ENCODE measurements around the gene CCDC86. TPM values are rescaled to one million over a fixed set of nuclear protein-coding genes. Genes with fewer than 3 reads are reported as not detected.

Gene CCDC86
- total RNA-seq, 1 donor from 2014 or later = 9.8 TPM

- no peak for DNase-seq
Observed at GRCh38 chr11:60891103-60891741, 49.3 kb downstream of the CCDC86 start.

GRCh38 chr11:60895687-60896086 lies 53.8 kb downstream of the CCDC86 start:
- DNase-seq = no peak

GRCh38 chr11:60897496-60897895 lies 55.6 kb downstream of the CCDC86 start:
- DNase-seq = no peak

GRCh38 chr11:60899046-60899936 lies 57.4 kb downstream of the CCDC86 start:
- peak; percentile 53 for DNase-seq

GRCh38 chr11:60899977-60900376 lies 58.1 kb downstream of the CCDC86 start:
- no peak for DNase-seq

Other genes starting within 250 kb of the CCDC86 start
- gene MS4A8, start 142.5 kb upstream of the CCDC86 start, total RNA-seq = not detected
- gene MS4A18, start 117.4 kb upstream of the CCDC86 start, total RNA-seq = not detected
- gene MS4A15, start 85.2 kb upstream of the CCDC86 start, total RNA-seq = not detected
- gene MS4A10, start 56.8 kb upstream of the CCDC86 start, total RNA-seq = not detected
- 0.59 TPM for gene PTGDR2, start 13.8 kb downstream of the CCDC86 start, total RNA-seq
- 0.49 TPM for gene ZP1, start 25.4 kb downstream of the CCDC86 start, total RNA-seq
- 31.7 TPM for gene PRPF19, start 64.5 kb downstream of the CCDC86 start, total RNA-seq
- 46.7 TPM for gene TMEM109, start 72.0 kb downstream of the CCDC86 start, total RNA-seq
- gene TMEM132A, start 82.3 kb downstream of the CCDC86 start, total RNA-seq = 12.4 TPM
- 8.8 TPM for gene SLC15A3, start 110.1 kb downstream of the CCDC86 start, total RNA-seq
- gene CD6, start 129.6 kb downstream of the CCDC86 start, total RNA-seq = 0.39 TPM

Measured in skin of body (tissue), 2 donors.